Karpas-422 (cell line): ENCODE measurements around the gene PEAK3. TPM values are rescaled to one million over a fixed set of nuclear protein-coding genes. Genes with fewer than 3 reads are reported as not detected.

Experiments
- DNase-seq: peaks from one replicate; pipeline ENCODE4 v3.0.0-alpha.2; 2015
- H2AFZ ChIP-seq: fragments of 200-600 bp; sonication (generic); 2 replicates; pipeline ENCODE4 v1.6.1; 2014; ENCODE audit warnings: antibody characterized with exemption, low read length, mixed read lengths
- H3K27ac ChIP-seq: fragments of 200-600 bp; sonication (generic); 2 replicates; pipeline ENCODE4 v1.5.1; 2014; ENCODE audit warnings: mild to moderate bottlenecking, low read length, moderate library complexity
- H3K27me3 ChIP-seq: fragments of 200-600 bp; sonication (generic); 2 replicates; pipeline ENCODE4 v1.6.1; 2014; ENCODE audit warnings: low read length, mixed read lengths
- H3K36me3 ChIP-seq: fragments of 200-600 bp; sonication (generic); 2 replicates; pipeline ENCODE4 v1.6.1; 2014; ENCODE audit warnings: low read length, mixed read lengths; ENCODE audit not compliant: insufficient read depth
- H3K4me1 ChIP-seq: fragments of 200-600 bp; sonication (generic); 2 replicates; pipeline ENCODE4 v1.6.1; 2014; ENCODE audit warnings: mild to moderate bottlenecking, low read length, mixed read lengths
- H3K4me2 ChIP-seq: fragments of 200-600 bp; sonication (generic); 2 replicates; pipeline ENCODE4 v1.6.1; 2014; ENCODE audit warnings: low read length, low read depth, mild to moderate bottlenecking; ENCODE audit not compliant: poor library complexity, severe bottlenecking
- H3K4me3 ChIP-seq: fragments of 200-600 bp; sonication (generic); 2 replicates; pipeline ENCODE4 v1.5.1; 2014; ENCODE audit warnings: mild to moderate bottlenecking, antibody characterized with exemption, low read length, mixed read lengths
- H3K79me2 ChIP-seq: fragments of 200-600 bp; sonication (generic); 2 replicates; pipeline ENCODE4 v1.6.1; 2014; ENCODE audit warnings: mild to moderate bottlenecking, low read length, mixed read lengths
- H3K9ac ChIP-seq: fragments of 200-600 bp; sonication (generic); 2 replicates; pipeline ENCODE4 v1.6.0; 2014; ENCODE audit warnings: low read length
- H3K9me2 ChIP-seq: fragments of 200-600 bp; sonication (generic), shearing (Covaris generic); replicated peaks from 2 replicates; pipeline ENCODE4 v1.6.0; 2014; ENCODE audit warnings: mild to moderate bottlenecking, low read length, moderate library complexity; ENCODE audit not compliant: insufficient read depth
- H3K9me3 ChIP-seq: fragments of 300-700, 200-600 bp; sonication (generic); 2 replicates; pipeline ENCODE4 v1.6.1; 2014; ENCODE audit warnings: low read length, mixed read lengths
- H4K20me1 ChIP-seq: fragments of 200-600 bp; sonication (generic); 2 replicates; pipeline ENCODE4 v1.6.1; 2014; ENCODE audit warnings: mild to moderate bottlenecking, antibody characterized with exemption, low read length, low read depth; ENCODE audit not compliant: insufficient read depth
- small RNA-seq: library from RNA; depleted of rRNA; stranded (forward); fragments of <200 nt; gene quantifications from one replicate; pipeline ENCODE3, GENCODE V24; 2014
- total RNA-seq: library from RNA; depleted of rRNA; stranded (reverse); fragments of >200 nt; shearing (Covaris generic); gene quantifications from 2 replicates; pipeline ENCODE4 v1.2.3, GENCODE V29; 2014; ENCODE audit warnings: low replicate concordance; rRNA removed

Gene PEAK3
- total RNA-seq, 1 experiment from 2014 or later: not detected

GRCh38 chr19:2226840-2227360 is 55.1 kb downstream of the PEAK3 start:
- H3K27me3 ChIP-seq: no peaks in the 10 kb centered on the region
- H3K9ac ChIP-seq: no peak overlapping the region
- DNase-seq: no peak
- H3K9me2 ChIP-seq: no peaks in the 10 kb centered on the region
- peaks cover 22% of the 10 kb centered on the region for H3K4me1 ChIP-seq
- no peaks in the 10 kb centered on the region for H4K20me1 ChIP-seq
- H3K79me2 ChIP-seq: no peaks in the 10 kb centered on the region
- H3K9me3 ChIP-seq: no peaks in the 10 kb centered on the region
- peaks cover 5% of the 10 kb centered on the region; the same call in 1 of the 2 replicates for H3K36me3 ChIP-seq
- no peak overlapping the region for H3K4me2 ChIP-seq
- no peak overlapping the region for H3K27ac ChIP-seq
- H2AFZ ChIP-seq: no peak overlapping the region
- no peak overlapping the region for H3K4me3 ChIP-seq

- H3K36me3 ChIP-seq: peaks cover 5% of the 10 kb centered on the region; the same call in 1 of the 2 replicates
- H3K4me1 ChIP-seq: peaks cover 24% of the 10 kb centered on the region
- H3K4me3 ChIP-seq: no peak overlapping the region
These were observed 55.7 kb downstream of the PEAK3 start for GRCh38 chr19:2226051-2226839.

GRCh38 chr19:2225415-2226050 is 56.4 kb downstream of the PEAK3 start:
- Histone ChIP-seq H2AFZ (no peak overlapping the region), H3K36me3 (peaks cover 5% of the 10 kb centered on the region; the same call in 1 of the 2 replicates), H4K20me1 (no peaks in the 10 kb centered on the region), H3K9me2 (no peaks in the 10 kb centered on the region), H3K27me3 (no peaks in the 10 kb centered on the region), H3K4me2 (no peak overlapping the region), H3K9ac (no peak overlapping the region), H3K4me1 (peaks cover 24% of the 10 kb centered on the region), H3K9me3 (no peaks in the 10 kb centered on the region), H3K4me3 (no peak overlapping the region), H3K27ac (no peak overlapping the region), H3K79me2 (no peaks in the 10 kb centered on the region)
- no peak for DNase-seq

More at GRCh38 chr19:2226051-2226839, 55.7 kb downstream of the PEAK3 start:
- no peaks in the 10 kb centered on the region for H4K20me1 ChIP-seq
- H2AFZ ChIP-seq: no peak overlapping the region
- DNase-seq: no peak
- no peaks in the 10 kb centered on the region for H3K79me2 ChIP-seq
- no peak overlapping the region for H3K4me2 ChIP-seq
- no peak overlapping the region for H3K9ac ChIP-seq
- H3K9me3 ChIP-seq: no peaks in the 10 kb centered on the region
- no peak overlapping the region for H3K27ac ChIP-seq
- H3K9me2 ChIP-seq: no peaks in the 10 kb centered on the region
- H3K27me3 ChIP-seq: no peaks in the 10 kb centered on the region

- Histone ChIP-seq H3K27ac (no peak overlapping the region), H2AFZ (no peak overlapping the region), H4K20me1 (no peaks in the 10 kb centered on the region), H3K4me3 (no peak overlapping the region), H3K79me2 (no peaks in the 10 kb centered on the region), H3K9me3 (no peaks in the 10 kb centered on the region), H3K36me3 (peaks cover 5% of the 10 kb centered on the region; the same call in 1 of the 2 replicates), H3K27me3 (no peaks in the 10 kb centered on the region), H3K9me2 (no peaks in the 10 kb centered on the region), H3K4me1 (peaks cover 24% of the 10 kb centered on the region), H3K9ac (no peak overlapping the region), H3K4me2 (no peak overlapping the region)
- no peak for DNase-seq
These were observed 57.1 kb downstream of the PEAK3 start for GRCh38 chr19:2224754-2225349.

Small RNA genes within 50 kb of the gene (small RNA-seq; reads per million reads assigned to genes)
- gene MIR1227: not detected

Other genes starting within 250 kb of the PEAK3 start
- gene MKNK2, start 230.9 kb downstream of the PEAK3 start, total RNA-seq: 526 and 862 TPM in 2 replicates
- gene MOB3A, start 185.8 kb downstream of the PEAK3 start, total RNA-seq: 153 and 219 TPM in 2 replicates
- 285 and 487 TPM in 2 replicates for gene IZUMO4, start 185.3 kb downstream of the PEAK3 start, total RNA-seq
- gene AP3D1, start 130.6 kb downstream of the PEAK3 start, total RNA-seq: 82.3 and 101 TPM in 2 replicates
- gene DOT1L, start 118.2 kb downstream of the PEAK3 start, total RNA-seq: 10.8 and 13.3 TPM in 2 replicates
- 57.4 and 136 TPM in 2 replicates for gene PLEKHJ1, start 45.8 kb downstream of the PEAK3 start, total RNA-seq
- 27.2 and 55.8 TPM in 2 replicates for gene SF3A2, start 45.4 kb downstream of the PEAK3 start, total RNA-seq
- 1.9 and 7.2 TPM in 2 replicates for gene AMH, start 32.9 kb downstream of the PEAK3 start, total RNA-seq
- not detected in 2 replicates for gene JSRP1, start 25.8 kb downstream of the PEAK3 start, total RNA-seq
- gene LINGO3, start 26.0 kb upstream of the PEAK3 start, total RNA-seq: not detected in 2 replicates
- gene LSM7, start 46.4 kb upstream of the PEAK3 start, total RNA-seq: 140 and 228 TPM in 2 replicates
- 18.2 and 48.3 TPM in 2 replicates for gene SPPL2B, start 46.5 kb upstream of the PEAK3 start, total RNA-seq
- gene TMPRSS9, start 78.1 kb upstream of the PEAK3 start, total RNA-seq: not detected in 2 replicates
- 49.3 and 66.5 TPM in 2 replicates for gene TIMM13, start 145.4 kb upstream of the PEAK3 start, total RNA-seq
- 20.8 and 80.2 TPM in 2 replicates for gene LMNB2, start 174.8 kb upstream of the PEAK3 start, total RNA-seq
- gene GADD45B, start 194.0 kb upstream of the PEAK3 start, total RNA-seq: 8.6 and 11.0 TPM in 2 replicates